CD4-positive, alpha-beta T cell treated with Interleukin-17A for 1 hour (primary cell): ENCODE results near the gene PDE4B.
A peak's percentile ranks its signal among the peaks of the same experiment; 100 is the strongest.
"Not testable (repeated sequence)": the region's sequence is repeated elsewhere in the genome, so short reads cannot be mapped to it uniquely, and the experiment has no call there.

Experiments
- DNase-seq: peaks from one replicate; pipeline ENCODE4 v3.0.0-alpha.2; 2020

Gene PDE4B

GRCh38 chr1:65958561-65959350, 166.1 kb downstream of the PDE4B start:
- peak; percentile 74 for DNase-seq

DNA sequence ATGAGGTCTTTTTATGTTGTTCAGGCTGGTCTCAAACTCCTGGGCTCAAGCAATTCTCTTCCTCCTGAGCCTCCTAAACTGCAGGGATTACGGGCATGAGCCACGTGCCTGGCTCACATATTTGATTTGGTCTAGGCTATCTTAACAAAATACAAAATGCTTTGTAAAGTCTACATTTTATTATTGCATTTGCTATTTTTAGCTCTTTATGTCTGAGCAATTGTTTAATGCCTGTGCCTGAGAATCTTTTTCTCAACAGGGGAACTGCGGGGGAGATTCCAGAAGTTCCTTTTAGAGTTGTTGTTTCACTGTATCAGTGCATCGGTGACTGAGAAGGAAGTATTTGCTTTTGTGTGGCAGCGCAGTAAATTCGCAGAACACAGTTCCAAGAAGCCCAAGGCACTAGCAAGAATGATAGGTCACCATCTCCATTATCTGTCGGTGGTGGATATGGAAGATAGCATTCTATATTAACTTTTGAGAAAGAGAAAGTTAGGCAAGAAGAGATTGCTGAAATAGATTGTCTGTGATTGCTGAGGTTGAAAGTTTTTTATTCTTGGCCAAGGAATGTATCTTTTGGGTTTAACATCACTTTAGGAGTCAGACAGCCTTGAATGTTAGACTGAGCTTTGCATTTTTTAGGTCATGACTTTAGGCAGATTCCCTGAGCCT, 167.3 kb downstream of the PDE4B start:
- DNase-seq = no peak

- DNase-seq = no peak
Measured at GRCh38 chr1:65963156-65963888, 170.6 kb downstream of the PDE4B start.

DNA sequence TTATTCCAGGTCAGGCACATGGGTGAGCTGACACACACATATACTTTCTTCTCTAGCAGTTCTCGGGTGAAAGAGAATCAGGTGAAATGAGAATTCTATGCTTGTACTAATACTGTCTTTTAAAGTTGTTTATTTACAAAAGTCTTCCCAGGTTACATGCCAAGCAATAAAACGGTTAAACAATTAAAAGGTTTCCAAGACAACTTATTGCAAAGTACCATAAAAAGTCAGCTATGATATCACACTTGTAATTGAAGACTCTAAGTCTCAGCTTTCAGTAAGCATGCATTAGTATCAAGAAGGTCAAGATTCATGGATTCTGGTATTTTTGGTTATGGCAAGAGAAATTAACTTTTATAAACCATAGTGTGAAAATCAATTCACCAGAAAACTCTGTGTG, 171.4 kb downstream of the PDE4B start:
- no peak for DNase-seq

- no peak for DNase-seq
Measured at GRCh38 chr1:65965112-65965996, 172.7 kb downstream of the PDE4B start.

DNA sequence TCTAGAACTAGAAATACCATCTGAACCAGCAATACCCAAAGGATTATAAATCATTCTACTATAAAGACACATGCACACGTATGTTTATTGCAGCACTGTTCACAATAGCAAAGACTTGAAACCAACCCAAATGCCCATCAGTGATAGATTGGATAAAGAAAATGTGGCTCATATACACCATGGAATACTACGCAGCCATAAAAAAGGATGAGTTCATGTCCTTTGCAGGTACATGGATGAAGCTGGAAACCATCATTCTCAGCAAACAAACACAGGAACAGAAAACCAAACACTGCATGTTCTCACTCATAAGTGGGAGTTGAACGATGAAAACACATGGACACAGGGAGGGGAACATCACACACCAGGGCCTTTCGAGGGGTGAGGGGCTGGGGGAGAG, 174.8 kb downstream of the PDE4B start:
- DNase-seq = not testable (repeated sequence)

DNA sequence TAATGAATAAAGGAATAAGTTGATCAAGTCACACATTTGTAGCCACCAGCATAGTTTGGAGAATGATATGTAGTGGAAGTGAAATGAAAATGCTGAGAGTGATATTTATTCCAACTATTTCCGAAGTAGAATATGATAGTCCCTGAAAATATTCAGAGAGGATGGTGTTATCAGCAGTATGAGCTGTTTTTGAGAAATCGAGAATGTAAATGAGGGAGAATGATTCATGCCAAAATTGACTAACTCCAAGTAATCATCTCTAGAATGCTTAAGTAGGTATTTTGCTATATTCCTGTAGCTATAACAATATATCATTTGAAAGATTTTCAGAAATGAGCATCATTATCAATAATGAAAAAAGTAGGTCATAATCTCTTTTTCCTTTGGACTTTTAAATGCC, 178.9 kb downstream of the PDE4B start:
- DNase-seq = no peak

DNA sequence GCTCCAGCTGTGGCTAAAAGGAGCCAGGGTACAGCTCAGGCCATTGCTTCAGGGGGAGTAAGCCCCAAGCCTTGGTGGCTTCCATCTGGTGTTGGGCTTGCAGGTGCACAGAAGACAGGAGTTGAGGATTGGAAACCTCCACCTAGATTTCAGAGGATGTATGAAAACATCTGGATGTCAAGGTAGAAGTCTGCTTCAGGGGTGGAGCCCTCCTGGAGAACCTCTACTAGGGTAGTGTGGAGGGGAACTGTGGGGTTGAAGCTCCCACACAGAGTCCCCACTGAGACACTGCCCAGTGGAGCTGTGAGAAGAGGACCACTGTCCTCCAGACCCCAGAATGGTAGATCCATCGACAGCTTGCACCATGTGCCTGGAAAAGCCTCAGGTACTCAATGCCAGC, 183.0 kb downstream of the PDE4B start:
- no peak for DNase-seq

DNA sequence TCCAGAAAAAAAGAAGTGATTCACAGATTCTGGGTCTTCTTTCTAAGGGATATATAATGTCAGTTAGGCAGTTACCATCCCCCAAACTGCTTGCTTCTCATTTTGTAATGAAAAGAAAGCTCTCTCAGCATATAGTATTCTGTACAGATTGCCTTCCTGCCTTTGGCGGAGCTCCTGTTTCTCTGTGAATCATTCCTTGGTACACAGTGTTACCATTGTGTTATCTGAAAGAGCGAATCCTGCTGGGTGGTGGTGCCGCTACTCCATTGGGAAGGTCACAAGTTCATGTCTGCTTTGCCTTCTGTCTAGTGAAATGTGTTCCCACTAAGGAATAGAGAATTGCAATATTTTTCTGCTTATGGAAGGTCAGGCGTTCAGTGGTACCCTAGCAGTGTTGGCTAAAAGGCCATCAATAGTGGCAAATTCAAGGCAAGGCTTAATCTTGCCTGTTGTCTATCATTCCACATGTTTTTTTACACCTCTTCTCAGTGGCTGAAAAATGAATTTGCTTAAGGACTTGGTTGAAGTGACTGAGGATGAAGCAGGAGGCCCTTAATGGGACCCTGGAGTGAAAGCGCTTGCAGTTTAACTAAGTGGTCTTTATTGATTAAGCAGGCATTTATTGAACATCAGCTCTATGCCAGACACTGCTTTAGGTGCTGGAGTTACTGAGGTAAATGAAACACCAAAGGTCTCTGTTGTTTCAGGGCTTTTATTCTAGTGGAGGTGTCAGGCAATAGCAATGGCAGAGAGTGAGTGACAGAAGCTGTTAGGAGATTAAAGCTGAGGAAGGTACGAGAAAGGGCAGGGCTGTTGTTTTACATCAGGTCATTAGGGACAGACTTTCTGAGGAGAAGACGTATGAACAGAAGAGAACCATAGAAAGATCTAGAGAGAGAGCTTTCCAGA, 186.7 kb downstream of the PDE4B start:
- no peak for DNase-seq

- no peak for DNase-seq
Measured at GRCh38 chr1:65980237-65980636, 187.5 kb downstream of the PDE4B start.

DNA sequence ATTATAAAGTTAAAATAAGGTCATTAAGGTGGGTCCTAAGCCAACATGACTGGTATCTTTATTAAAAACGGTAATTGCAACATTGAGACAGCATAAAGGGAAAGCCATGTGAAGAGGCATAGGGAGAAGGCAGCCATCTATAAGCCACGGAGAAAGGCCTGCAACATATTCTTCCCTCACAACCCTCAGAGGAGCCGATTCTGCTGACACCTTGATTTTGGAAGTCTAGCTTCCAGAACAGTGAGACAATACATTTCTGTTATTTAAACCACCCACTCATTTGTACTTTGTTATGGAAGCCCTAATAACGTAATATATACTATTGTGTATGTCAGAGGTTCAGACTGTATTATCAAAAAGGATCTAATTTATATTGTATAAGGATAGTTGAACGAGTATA, 190.8 kb downstream of the PDE4B start:
- no peak for DNase-seq

DNA sequence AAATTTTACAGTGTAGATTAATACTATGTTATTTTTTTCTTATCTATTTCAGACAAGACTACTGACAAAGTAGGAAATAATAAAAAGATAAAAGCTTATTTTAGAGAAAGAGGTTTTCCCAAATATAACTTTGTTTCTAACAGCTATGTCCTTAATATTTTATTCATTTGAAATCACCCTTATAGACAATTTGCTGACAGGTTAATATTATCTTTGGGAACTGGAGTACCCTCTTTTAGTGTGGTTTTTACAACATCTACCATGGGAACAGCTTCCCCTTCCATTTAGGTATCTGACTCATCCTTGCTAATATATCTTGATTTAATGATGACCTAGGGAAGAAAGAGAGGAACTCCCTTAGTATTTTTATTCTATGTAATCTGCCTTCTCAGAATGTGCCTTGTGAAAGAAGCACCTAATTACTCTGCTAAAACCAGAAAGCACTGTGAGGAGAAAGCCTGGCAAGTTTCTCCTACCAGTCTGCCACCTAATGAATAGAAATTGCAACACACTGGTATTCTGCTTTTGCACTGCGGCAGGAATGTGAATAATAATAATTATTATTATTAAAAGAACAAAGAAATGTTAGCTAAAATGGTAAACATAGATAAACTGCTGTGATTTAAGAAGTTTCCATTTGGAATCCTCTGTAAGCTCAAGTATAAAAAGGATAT, 192.8 kb downstream of the PDE4B start:
- DNase-seq = no peak

- no peak for DNase-seq
Measured at GRCh38 chr1:65986146-65986545, 193.5 kb downstream of the PDE4B start.

DNA sequence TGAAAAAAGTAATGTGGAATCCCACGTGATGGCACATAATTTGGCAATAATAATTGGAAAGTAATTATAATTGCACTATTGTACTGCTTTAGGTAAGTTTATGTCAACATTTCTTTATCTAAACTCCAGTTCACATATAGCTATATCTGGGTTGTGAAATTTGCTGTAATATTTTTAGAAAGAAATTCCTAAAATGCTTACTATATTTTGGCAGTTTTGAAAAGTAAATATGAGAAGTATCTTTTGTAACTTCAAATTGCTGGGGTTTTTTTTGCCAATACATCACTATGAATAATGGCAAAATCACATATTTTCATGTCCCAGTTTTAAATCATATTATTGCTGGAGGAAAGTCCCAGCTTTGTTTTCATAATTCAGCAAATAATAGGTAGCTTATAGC, 197.5 kb downstream of the PDE4B start:
- no peak for DNase-seq

DNA sequence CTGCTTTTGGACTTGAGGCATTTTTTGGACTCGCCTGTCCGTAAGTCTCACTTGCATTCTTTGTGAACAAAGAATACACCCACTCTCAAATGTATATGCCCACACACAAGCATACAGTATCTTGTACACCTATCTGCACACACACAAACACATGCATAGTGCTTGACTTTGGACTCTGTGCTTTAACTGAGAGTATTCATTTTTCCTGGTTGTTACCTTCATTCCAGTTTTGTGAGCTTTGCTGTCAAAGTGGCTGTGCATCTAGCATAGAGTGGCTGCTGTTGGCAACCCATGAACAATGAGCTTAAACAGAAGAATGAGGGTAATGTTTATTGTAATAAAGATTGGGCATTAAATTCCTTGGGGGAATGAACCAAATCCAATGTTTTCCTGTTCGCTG, 199.0 kb downstream of the PDE4B start:
- DNase-seq = no peak

GRCh38 chr1:65992165-65992821, 199.6 kb downstream of the PDE4B start:
- no peak for DNase-seq

DNA sequence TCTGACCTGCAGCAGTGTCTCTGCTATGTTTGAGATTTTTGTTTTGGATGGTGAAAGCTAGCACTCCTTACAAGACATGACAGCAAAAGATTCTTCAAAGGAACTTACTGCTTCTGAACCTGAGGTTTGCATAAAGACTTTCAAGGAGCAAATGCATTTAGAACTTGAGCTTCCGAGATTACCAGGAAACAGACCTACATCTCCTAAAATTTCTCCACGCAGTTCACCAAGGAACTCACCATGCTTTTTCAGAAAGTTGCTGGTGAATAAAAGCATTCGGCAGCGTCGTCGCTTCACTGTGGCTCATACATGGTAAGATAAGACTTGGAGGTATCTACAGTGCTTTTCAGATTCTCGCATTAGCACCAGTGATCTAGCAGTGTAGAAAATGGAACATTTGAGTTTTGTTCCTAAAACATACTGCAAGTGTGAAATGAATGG, 200.2 kb downstream of the PDE4B start:
- no peak for DNase-seq

DNA sequence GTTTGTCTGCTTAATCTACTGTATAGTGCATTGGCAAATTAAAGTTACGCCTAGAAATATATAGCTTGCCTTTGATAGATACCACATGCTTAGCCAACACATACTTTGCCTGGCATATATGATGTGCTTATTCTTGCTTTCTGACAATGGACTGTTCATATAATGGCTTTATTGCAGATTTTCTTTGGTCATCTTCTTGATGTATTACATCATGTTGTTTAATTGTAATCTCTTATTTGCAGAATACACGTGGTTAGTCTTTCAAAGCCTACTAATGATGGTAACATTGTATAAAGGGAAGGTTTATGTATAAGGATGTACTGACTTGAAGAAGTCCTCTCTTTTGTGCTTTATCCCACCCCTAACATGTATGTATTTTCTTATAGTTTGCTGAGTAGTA, 201.5 kb downstream of the PDE4B start:
- DNase-seq = no peak

GRCh38 chr1:65995336-65995735, 202.6 kb downstream of the PDE4B start:
- no peak for DNase-seq

GRCh38 chr1:65995928-65996327, 203.2 kb downstream of the PDE4B start:
- DNase-seq = no peak

- no peak for DNase-seq
Measured at GRCh38 chr1:65997693-65998092, 205.0 kb downstream of the PDE4B start.
